IMR-90 (cell line): ENCODE results near the gene CTNNBIP1. TPM values are rescaled to one million over a fixed set of nuclear protein-coding genes. Genes with fewer than 3 reads are reported as not detected.

Source experiments
- ATAC-seq: fragments of 200-7000 bp; cut with Tn5 transposase; 2 replicates; pipeline ENCODE4 v1.9.1; 2020; ENCODE audit warnings: low read depth, mild to moderate bottlenecking, moderate library complexity
- BruUV-seq: library from RNA; stranded (reverse); fragments of 400-500 nt; replicated peaks from 2 replicates; lab custom pipeline; 2021; lab: Mats Ljungman, UMichigan
- CTCF ChIA-PET: fragments of 300-600 bp; formaldehyde crosslinking; extraction: SDS; loops from one replicate; lab custom pipeline; 2021; ENCODE audit warnings: antibody characterized with exemption; lab: Yijun Ruan, JAX
- POLR2A ChIA-PET: fragments of 300-600 bp; sonication (Branson Sonifier 250); formaldehyde crosslinking; loops from one replicate; lab custom pipeline; 2022; ENCODE audit warnings: antibody characterized with exemption; ENCODE audit not compliant: unreplicated experiment; lab: Charles Lee
- DNase-seq: peaks from one replicate; pipeline ENCODE4 v3.0.0; 2013
- H2AFZ ChIP-seq: replicated peaks from 2 replicates; pipeline ENCODE3; 2013; ENCODE audit warnings: low read length, mild to moderate bottlenecking; ENCODE audit not compliant: poor library complexity
- H2AK5ac ChIP-seq: 2 replicates; pipeline ENCODE4 v1.6.1; 2013; ENCODE audit warnings: low read depth, low read length, inconsistent platforms
- H2AK9ac ChIP-seq: replicated peaks from 2 replicates; pipeline ENCODE3; 2013; ENCODE audit warnings: mild to moderate bottlenecking, low read depth, low read length, moderate library complexity; ENCODE audit not compliant: poor library complexity
- H2BK120ac ChIP-seq: 2 replicates; pipeline ENCODE4 v1.6.1; 2013; ENCODE audit warnings: low read depth, low read length, inconsistent platforms
- H2BK15ac ChIP-seq: 3 replicates; pipeline ENCODE4 v1.6.1; 2013; ENCODE audit warnings: low read depth, low read length, inconsistent platforms
- H2BK20ac ChIP-seq: 2 replicates; pipeline ENCODE4 v1.6.1; 2013; ENCODE audit warnings: low read depth, mild to moderate bottlenecking, inconsistent platforms, low read length, moderate library complexity
- H2BK5ac ChIP-seq: 2 replicates; pipeline ENCODE4 v1.6.1; 2013; ENCODE audit warnings: mild to moderate bottlenecking, low read depth, low read length, inconsistent platforms; ENCODE audit not compliant: poor library complexity, severe bottlenecking
- H3K14ac ChIP-seq: replicated peaks from 2 replicates; pipeline ENCODE4 v1.6.1; 2013; ENCODE audit warnings: low read depth, low read length, inconsistent platforms
- H3K18ac ChIP-seq: 2 replicates; pipeline ENCODE4 v1.6.1; 2013; ENCODE audit warnings: low read depth, low read length, control low read depth
- H3K23ac ChIP-seq: 2 replicates; pipeline ENCODE4 v1.6.1; 2013; ENCODE audit warnings: low read depth, low read length, inconsistent platforms
- H3K27ac ChIP-seq: 2 replicates; pipeline ENCODE4 v1.5.1; 2013; ENCODE audit warnings: mild to moderate bottlenecking, control low read depth, low read length; ENCODE audit not compliant: insufficient read depth
- H3K27me3 ChIP-seq: 2 replicates; pipeline ENCODE4 v1.6.1; 2013; ENCODE audit warnings: low read length; ENCODE audit not compliant: control insufficient read depth, insufficient read depth
- H3K36me3 ChIP-seq: 2 replicates; pipeline ENCODE4 v1.6.1; 2013; ENCODE audit warnings: low read length, mixed read lengths; ENCODE audit not compliant: control insufficient read depth, insufficient read depth
- H3K4ac ChIP-seq: 2 replicates; pipeline ENCODE4 v1.6.1; 2013; ENCODE audit warnings: low read depth, low read length, inconsistent platforms
- H3K4me1 ChIP-seq: 2 replicates; pipeline ENCODE4 v1.6.1; 2013; ENCODE audit warnings: low read length, mixed read lengths; ENCODE audit not compliant: control insufficient read depth, insufficient read depth
- H3K4me2 ChIP-seq: 2 replicates; pipeline ENCODE4 v1.6.1; 2013; ENCODE audit warnings: low read depth, mild to moderate bottlenecking, control low read depth, low read length, moderate library complexity
- H3K4me3 ChIP-seq: 2 replicates; pipeline ENCODE4 v1.5.1; 2013; ENCODE audit warnings: low read depth, mild to moderate bottlenecking, control low read depth, low read length, moderate library complexity; ENCODE audit not compliant: insufficient read depth
- H3K56ac ChIP-seq: 2 replicates; pipeline ENCODE4 v1.6.1; 2013; ENCODE audit warnings: low read length, inconsistent platforms; ENCODE audit not compliant: insufficient read depth; ENCODE audit errors: extremely low read depth
- H3K79me1 ChIP-seq, 2 experiments: 2 replicates each; pipeline ENCODE4 v1.6.1; 2013; ENCODE audit warnings: low read length in 2 of 2, inconsistent platforms in 1 of 2, low read depth in 1 of 2
- H3K9ac ChIP-seq: 2 replicates; pipeline ENCODE4 v1.6.1; 2013; ENCODE audit warnings: low read depth, low read length, control low read depth
- H3K9me1 ChIP-seq: 2 replicates; pipeline ENCODE4 v1.6.1; 2013; ENCODE audit warnings: low read length, inconsistent platforms; ENCODE audit not compliant: insufficient read depth
- H3K9me3 ChIP-seq: 2 replicates; pipeline ENCODE4 v1.6.1; 2013; ENCODE audit warnings: low read length; ENCODE audit not compliant: control insufficient read depth, insufficient read depth
- H4K20me1 ChIP-seq: 2 replicates; pipeline ENCODE4 v1.6.1; 2013; ENCODE audit warnings: low read length, inconsistent platforms; ENCODE audit not compliant: insufficient read depth
- H4K5ac ChIP-seq: 2 replicates; pipeline ENCODE4 v1.6.1; 2013; ENCODE audit warnings: mild to moderate bottlenecking, low read depth, low read length, control low read depth
- H4K8ac ChIP-seq, 2 experiments: 2 replicates each; pipeline ENCODE4 v1.6.1; 2013; ENCODE audit warnings: low read depth in 2 of 2, low read length in 2 of 2, control low read depth in 1 of 2, inconsistent platforms in 1 of 2
- H4K91ac ChIP-seq: 2 replicates; pipeline ENCODE4 v1.6.1; 2013; ENCODE audit warnings: low read depth, low read length, inconsistent platforms; ENCODE audit not compliant: insufficient read depth
- CEBPB ChIP-seq: IDR thresholded peaks from 2 replicates; pipeline ENCODE4 v1.6.1; 2012; ENCODE audit warnings: low read depth, low read length, improper control_type of control experiment
- ELK1 ChIP-seq: fragments of 150-350 bp; IDR thresholded peaks from 2 replicates; pipeline ENCODE4 v1.6.1; 2016; ENCODE audit warnings: low read depth, mild to moderate bottlenecking, low read length, moderate library complexity, borderline replicate concordance
- MAFK ChIP-seq: IDR thresholded peaks from 2 replicates; pipeline ENCODE4 v1.6.1; 2012; ENCODE audit warnings: low read depth, low read length, improper control_type of control experiment
- MAZ ChIP-seq: IDR thresholded peaks from 2 replicates; pipeline ENCODE4 v1.6.1; 2012; ENCODE audit warnings: low read depth, mild to moderate bottlenecking, low read length, improper control_type of control experiment, moderate library complexity, borderline replicate concordance
- RFX5 ChIP-seq: IDR thresholded peaks from 2 replicates; pipeline ENCODE4 v1.8.0; 2012; ENCODE audit warnings: low read depth, mild to moderate bottlenecking, low read length, moderate library complexity
- WGBS, 2 experiments: methylation state at CpG; one replicate each; pipeline versions ENCODE4 v1.1.5 to v1.1.7; 2013; ENCODE audit warnings: missing lambda C conversion rate in 2 of 2; ENCODE audit not compliant: insufficient read length in 1 of 2; ENCODE audit errors: extremely low coverage in 2 of 2; 5-methylcytosine and 5-hydroxymethylcytosine counted together
- dilution Hi-C: fragments of 300-500 bp; cut with HindIII; formaldehyde crosslinking; loops from one replicate; pipeline ENCODE4 v1.14.3; 2018; ENCODE audit warnings: low sequenced_read_pairs; ENCODE audit not compliant: unreplicated experiment
- in situ Hi-C: fragments of 300-500 bp; cut with MboI; formaldehyde crosslinking; loops from 3 replicates; pipeline ENCODE4 v1.14.3; 2019; ENCODE audit warnings: low sequenced_read_pairs, inconsistent platforms, mixed read lengths
- intact Hi-C: fragments of 100-400 bp; cut with micrococcal nuclease; formaldehyde crosslinking; loops from 2 replicates; pipeline ENCODE4 v1.10.0; 2022
- polyA plus RNA-seq, 3 experiments: library from polyadenylated mRNA; depleted of rRNA; stranded (reverse); fragments of >200 nt; gene quantifications; 2 replicates each; pipeline ENCODE4 v1.2.3, GENCODE V29; 2012; ENCODE audit warnings: low replicate concordance in 1 of 3
- total RNA-seq: library from RNA; depleted of rRNA; stranded (reverse); fragments of >200 nt; gene quantifications from 2 replicates; pipeline ENCODE4 v1.2.3, GENCODE V29; 2012

The CTNNBIP1 gene
- total and polyA plus RNA-seq, 2 of the 4 experiments (the other 2 are of a cell fraction) = 24.7 to 28.5 TPM

GRCh38 chr1:9901148-9902059 lies 8.7 kb downstream of the CTNNBIP1 start:
- Histone ChIP-seq H4K5ac (no peak overlapping the region), H4K20me1 (no peaks in the 10 kb centered on the region; the same call in 1 of the 2 replicates), H3K23ac (peak overlapping the region; percentile 20), H3K79me1 (peaks cover 26 to 63% of the 10 kb centered on the region in 2 experiments), H2AK5ac (peak overlapping the region; percentile 44; the same call in 1 of the 2 replicates), H3K9me1 (peaks cover 13% of the 10 kb centered on the region), H3K9ac (no peak overlapping the region), H3K27me3 (no peaks in the 10 kb centered on the region), H2AFZ (peak overlapping the region; percentile 46), H3K9me3 (no peaks in the 10 kb centered on the region), H3K56ac (no peak overlapping the region), H2BK120ac (no peak overlapping the region), H3K36me3 (no peaks in the 10 kb centered on the region), H4K91ac (no peak overlapping the region), H2BK5ac (no peak overlapping the region), H2BK15ac (no peak overlapping the region), H3K4me1 (peaks cover 3% of the 10 kb centered on the region; the same call in 1 of the 2 replicates), H3K4me3 (no peak overlapping the region), H2AK9ac (peak overlapping the region; percentile 83), H2BK20ac (no peak overlapping the region), H3K27ac (no peak overlapping the region), H3K18ac (no peak overlapping the region), H4K8ac (no peak overlapping the region), H3K4me2 (no peak overlapping the region), H3K14ac (no peak overlapping the region), H3K4ac (peak overlapping the region; percentile 29; the same call in 1 of the 2 replicates)
- no TSS peak for BruUV-seq
- ChIA-PET POLR2A (no interaction called here), CTCF (no interaction called here)
- in situ Hi-C loops (no loop called here), intact Hi-C loops (no loop called here), dilution Hi-C loops (no loop called here)
- 64% methylated on average over 3 of the region's 9 CpGs; no CpG with 5 or more reads in 1 of the 2 experiments for WGBS, 2 experiments
- TF ChIP-seq RFX5 (no peak), ELK1 (no peak), MAFK (no peak), CEBPB (no peak), MAZ (no peak)
- DNase-seq = no peak
- no peak for ATAC-seq
